HTERT RPE-1 (cell line): ENCODE measurements around the gene ERGIC1.
"Not testable (repeated sequence)": the region's sequence is repeated elsewhere in the genome, so short reads cannot be mapped to it uniquely, and the experiment has no call there.

Source experiments
- in situ Hi-C: fragments of 300-500 bp; cut with MboI; formaldehyde crosslinking; loops from 4 replicates; pipeline ENCODE4 v1.14.3; 2020; ENCODE audit warnings: low sequenced_read_pairs

The ERGIC1 gene

GRCh38 chr5:172877466-172878260 lies 43.6 kb downstream of the ERGIC1 start:
- in situ Hi-C loops, result no loop called here

GRCh38 chr5:172878585-172878932 lies 44.5 kb downstream of the ERGIC1 start:
- in situ Hi-C loops, result no loop called here

GRCh38 chr5:172878933-172879752 lies 45.1 kb downstream of the ERGIC1 start:
- in situ Hi-C loops, result no loop called here

GRCh38 chr5:172881691-172882370 lies 47.8 kb downstream of the ERGIC1 start:
- in situ Hi-C loops, result no loop called here

GRCh38 chr5:172883066-172883465 lies 49.0 kb downstream of the ERGIC1 start:
- in situ Hi-C loops, result no loop called here

- in situ Hi-C loops, result no loop called here
These were observed 51.7 kb downstream of the ERGIC1 start for GRCh38 chr5:172885597-172886340.

- in situ Hi-C loops, result no loop called here
These were observed 52.4 kb downstream of the ERGIC1 start for GRCh38 chr5:172886476-172886875.

- in situ Hi-C loops, result no loop called here
These were observed 53.0 kb downstream of the ERGIC1 start for GRCh38 chr5:172886974-172887501.

GRCh38 chr5:172887692-172888091 lies 53.6 kb downstream of the ERGIC1 start:
- in situ Hi-C loops, result no loop called here

- in situ Hi-C loops, result no loop called here
These were observed 56.6 kb downstream of the ERGIC1 start for GRCh38 chr5:172890659-172891058.

- in situ Hi-C loops, result no loop called here
These were observed 57.8 kb downstream of the ERGIC1 start for GRCh38 chr5:172891716-172892421.

- in situ Hi-C loops, result no loop called here
These were observed 58.7 kb downstream of the ERGIC1 start for GRCh38 chr5:172892713-172893112.

GRCh38 chr5:172894767-172895388 lies 60.8 kb downstream of the ERGIC1 start:
- in situ Hi-C loops, result no loop called here

GRCh38 chr5:172895549-172895948 lies 61.5 kb downstream of the ERGIC1 start:
- in situ Hi-C loops, result no loop called here

GRCh38 chr5:172896465-172896864 lies 62.4 kb downstream of the ERGIC1 start:
- in situ Hi-C loops, result no loop called here

GRCh38 chr5:172897067-172897466 lies 63.0 kb downstream of the ERGIC1 start:
- in situ Hi-C loops, result not testable (repeated sequence)

GRCh38 chr5:172897481-172898217 lies 63.6 kb downstream of the ERGIC1 start:
- in situ Hi-C loops, result no loop called here

- in situ Hi-C loops, result no loop called here
These were observed 64.3 kb downstream of the ERGIC1 start for GRCh38 chr5:172898218-172898842.
